ENCODE results near the gene WSCD2. TPM values are rescaled to one million over a fixed set of nuclear protein-coding genes. Genes with fewer than 3 reads are reported as not detected.

The WSCD2 gene
- total and polyA plus RNA-seq, 2 of the 4 experiments (the other 2 are of a cell fraction): not detected

GRCh38 chr12:108201808-108202207 lies 72.7 kb downstream of the WSCD2 start:
- ChIA-PET CTCF (no interaction called here), POLR2A (ENCODE audit: unreplicated experiment) (no interaction called here)
- Histone ChIP-seq H2BK20ac (ENCODE audit: low read depth, low read length) (no peak overlapping the region), H3K4me2 (ENCODE audit: low read depth, low read length) (no peak overlapping the region), H3K9me3 (ENCODE audit: control insufficient read depth, insufficient read depth, low read length) (no peaks in the 10 kb centered on the region; the same call in 1 of the 2 replicates), H4K8ac (ENCODE audit: low read depth in 2 of 2, low read length in 2 of 2) (no peak overlapping the region), H4K91ac (ENCODE audit: insufficient read depth, low read depth, low read length) (no peak overlapping the region), H3K56ac (ENCODE audit: extremely low read depth, insufficient read depth, low read length) (no peak overlapping the region), H3K9me1 (ENCODE audit: insufficient read depth, low read length) (no peaks in the 10 kb centered on the region), H2AK9ac (replicated peaks; ENCODE audit: low read depth, low read length, poor library complexity) (no peak overlapping the region), H2BK120ac (ENCODE audit: low read depth, low read length) (no peak overlapping the region), H3K79me1 (ENCODE audit: low read depth in 1 of 2, low read length in 2 of 2) (no peaks in the 10 kb centered on the region), H4K5ac (ENCODE audit: low read depth, low read length) (no peak overlapping the region), H3K4me1 (ENCODE audit: control insufficient read depth, insufficient read depth, low read length) (no peaks in the 10 kb centered on the region), H3K23ac (ENCODE audit: low read depth, low read length) (no peak overlapping the region), H2AK5ac (ENCODE audit: low read depth, low read length) (no peak overlapping the region), H3K9ac (ENCODE audit: low read depth, low read length) (no peak overlapping the region), H4K20me1 (ENCODE audit: insufficient read depth, low read length) (no peaks in the 10 kb centered on the region), H3K27me3 (ENCODE audit: control insufficient read depth, insufficient read depth, low read length) (no peaks in the 10 kb centered on the region), H3K18ac (ENCODE audit: low read depth, low read length) (no peak overlapping the region), H3K4me3 (ENCODE audit: insufficient read depth, low read depth, low read length) (no peak overlapping the region), H3K4ac (ENCODE audit: low read depth, low read length) (no peak overlapping the region), H3K14ac (replicated peaks; ENCODE audit: low read depth, low read length) (no peak overlapping the region), H2AFZ (replicated peaks; ENCODE audit: low read length, poor library complexity) (no peak overlapping the region), H2BK15ac (ENCODE audit: low read depth, low read length) (no peak overlapping the region), H3K36me3 (ENCODE audit: control insufficient read depth, insufficient read depth, low read length) (no peaks in the 10 kb centered on the region), H2BK5ac (ENCODE audit: low read depth, low read length, poor library complexity, severe bottlenecking) (no peak overlapping the region), H3K27ac (ENCODE audit: insufficient read depth, low read length) (no peak overlapping the region)
- BruUV-seq (replicated peaks): no TSS peak
- dilution Hi-C loops (cut with HindIII; ENCODE audit: low sequenced_read_pairs, unreplicated experiment): no loop called here
- DNase-seq (no peak), ATAC-seq (ENCODE audit: low read depth) (no peak)
- intact Hi-C loops (cut with micrococcal nuclease): no loop called here
- in situ Hi-C loops (cut with MboI; ENCODE audit: low sequenced_read_pairs): no loop called here
- TF ChIP-seq CHD1 (IDR thresholded peaks at IDR 0.05; ENCODE audit: low read depth, low read length): no peak
- no peak for TF ChIP-seq NFE2L2 (IDR thresholded peaks at IDR 0.05; ENCODE audit: low read depth, low read length)
- TF ChIP-seq MAFK (IDR thresholded peaks at IDR 0.05; ENCODE audit: low read depth, low read length): no peak
- TF ChIP-seq FOS (IDR thresholded peaks at IDR 0.05; ENCODE audit: low read depth, low read length): no peak
- no peak for TF ChIP-seq CEBPB (IDR thresholded peaks at IDR 0.05; ENCODE audit: low read depth, low read length)
- no peak for TF ChIP-seq MXI1 (IDR thresholded peaks at IDR 0.05; ENCODE audit: borderline replicate concordance, low read depth, low read length)
- TF ChIP-seq POLR2A (IDR thresholded peaks at IDR 0.05; ENCODE audit: low read depth, low read length): no peak
- TF ChIP-seq USF2 (IDR thresholded peaks at IDR 0.05; ENCODE audit: low read depth, low read length): no peak
- TF ChIP-seq RFX5 (IDR thresholded peaks at IDR 0.05; ENCODE audit: low read depth, low read length): no peak
- TF ChIP-seq CTCF (conservative IDR thresholded peaks at IDR 0.05; ENCODE audit: low read depth, low read length): no peak
- TF ChIP-seq SMC3 (IDR thresholded peaks at IDR 0.05; ENCODE audit: low read depth, low read length): no peak
- TF ChIP-seq BHLHE40 (IDR thresholded peaks at IDR 0.05; ENCODE audit: low read depth, low read length): no peak
- no peak for TF ChIP-seq RCOR1 (IDR thresholded peaks at IDR 0.05; ENCODE audit: insufficient replicate concordance, low read length)
- TF ChIP-seq ELK1 (IDR thresholded peaks at IDR 0.05; ENCODE audit: borderline replicate concordance, low read depth, low read length): no peak
- no peak for TF ChIP-seq RAD21 (IDR thresholded peaks at IDR 0.05; ENCODE audit: low read length)
- no peak for TF ChIP-seq MAZ (IDR thresholded peaks at IDR 0.05; ENCODE audit: borderline replicate concordance, low read depth, low read length)
- WGBS, 2 experiments (ENCODE audit: extremely low coverage in 2 of 2, insufficient read length in 1 of 2): 40% methylated on average over 1 of the region's 6 CpGs; no CpG with 5 or more reads in 1 of the 2 experiments

Data from IMR-90 (cell line).